HG03521 (cell line): ENCODE results near the gene PRLHR.

ENCODE experiments used
- ATAC-seq: cut with Tn5 transposase; IDR thresholded peaks from one replicate; pipeline ENCODE4 v1.9.1; 2021; ENCODE audit warnings: mild to moderate bottlenecking, moderate library complexity; ENCODE audit not compliant: unreplicated experiment

The PRLHR gene

GRCh38 chr10:118587881-118588651, 7.4 kb downstream of the PRLHR start:
- no peak for ATAC-seq

DNA sequence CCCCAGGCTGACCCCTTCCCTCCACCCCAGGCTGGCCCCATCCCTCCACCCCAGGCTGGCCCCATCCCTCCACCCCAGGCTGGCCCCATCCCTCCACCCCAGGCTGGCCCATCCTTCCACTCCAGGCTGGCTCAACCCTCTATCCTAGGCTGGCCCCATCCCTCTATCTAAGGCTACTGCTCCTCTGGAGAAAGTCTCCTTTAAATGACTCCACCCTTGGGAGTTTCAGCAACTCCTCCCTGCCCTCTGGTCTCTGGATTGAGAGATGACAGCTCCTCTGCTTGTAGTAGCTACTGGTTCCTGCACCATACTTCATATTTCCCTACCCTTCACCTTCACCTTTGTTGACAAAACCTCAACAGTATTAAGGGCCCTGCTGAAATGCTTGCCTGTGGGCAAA, 8.5 kb downstream of the PRLHR start:
- ATAC-seq = no peak

- no peak for ATAC-seq
These were observed 9.7 kb downstream of the PRLHR start for GRCh38 chr10:118585794-118586193.

- ATAC-seq = no peak
These were observed 10.2 kb downstream of the PRLHR start for GRCh38 chr10:118585234-118585633.

DNA sequence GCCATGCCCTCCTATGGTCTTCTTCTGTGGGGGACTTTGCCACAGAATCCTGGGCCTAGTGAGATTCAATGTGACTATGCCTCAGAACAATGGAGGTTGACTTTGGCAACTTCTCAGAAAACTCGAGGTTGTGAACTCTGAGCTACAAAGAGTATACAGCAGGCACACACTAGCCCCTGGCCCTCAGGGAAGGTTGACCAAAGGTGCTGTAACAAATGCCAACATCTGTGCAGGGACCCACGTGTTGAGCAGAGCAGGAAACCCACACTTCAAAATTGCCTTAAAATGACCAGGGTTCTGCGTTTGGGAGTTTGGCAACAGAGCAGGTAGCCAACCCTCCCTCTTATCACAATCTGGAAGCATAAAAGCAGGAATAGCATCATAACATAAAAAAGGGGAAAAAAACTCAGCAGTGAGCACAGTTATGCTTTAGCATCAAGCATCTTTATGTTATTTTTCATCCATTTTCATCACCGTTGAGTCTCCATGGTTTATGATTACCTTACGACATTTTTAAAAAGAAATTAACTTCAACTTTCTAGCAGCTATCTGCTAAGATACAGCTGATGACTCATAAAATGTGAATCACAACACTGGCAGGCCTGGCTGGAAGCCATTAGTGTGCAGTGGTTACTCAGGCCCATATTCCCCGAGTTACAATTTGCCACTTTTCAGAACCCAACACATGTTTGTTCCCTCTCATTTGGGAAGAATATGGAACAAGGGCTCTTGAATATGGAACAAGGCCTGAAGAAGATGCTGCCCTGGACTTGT, 11.1 kb downstream of the PRLHR start:
- no peak for ATAC-seq

DNA sequence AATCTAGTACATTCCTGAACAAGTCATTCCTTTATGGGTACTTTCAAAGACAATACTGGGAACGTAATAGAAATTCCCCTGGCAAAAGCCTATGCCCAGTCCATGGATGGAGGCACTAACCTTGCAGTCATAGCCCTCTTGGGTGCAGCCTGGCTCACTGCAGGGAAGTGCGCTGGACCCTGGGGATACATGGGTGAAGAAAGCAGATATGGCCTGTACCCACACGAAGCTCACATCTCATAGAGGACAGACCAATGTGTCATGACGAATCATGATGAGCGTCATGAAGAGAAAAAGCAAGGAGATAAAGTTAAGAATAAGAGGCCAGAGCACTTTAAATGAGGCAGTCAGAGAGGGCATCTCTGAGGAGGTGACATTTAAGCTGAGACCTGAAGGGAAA, 11.8 kb downstream of the PRLHR start:
- ATAC-seq = no peak

GRCh38 chr10:118582511-118582910, 12.9 kb downstream of the PRLHR start:
- no peak for ATAC-seq

GRCh38 chr10:118581340-118581739, 14.1 kb downstream of the PRLHR start:
- no peak for ATAC-seq

DNA sequence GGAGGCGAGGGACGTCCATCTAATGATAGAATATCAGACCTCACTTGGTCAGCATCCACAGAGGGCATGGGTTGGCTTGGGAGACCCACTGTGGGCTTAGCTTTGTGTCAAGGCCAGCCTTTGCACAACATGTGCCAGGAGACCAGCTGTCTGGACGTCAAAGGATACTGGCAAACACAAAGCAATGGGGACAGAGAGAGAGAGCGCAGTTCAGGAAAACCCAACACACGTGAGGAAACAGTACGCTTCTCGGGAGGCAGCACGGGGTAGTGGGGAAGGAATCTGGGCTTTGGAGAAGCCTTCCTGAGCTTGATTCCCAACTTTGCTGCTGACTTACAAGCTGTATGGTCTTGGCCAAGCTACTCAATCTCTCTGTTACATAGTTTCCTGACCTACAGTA, 14.7 kb downstream of the PRLHR start:
- no peak for ATAC-seq

GRCh38 chr10:118573512-118573911, 21.9 kb downstream of the PRLHR start:
- ATAC-seq = no peak

DNA sequence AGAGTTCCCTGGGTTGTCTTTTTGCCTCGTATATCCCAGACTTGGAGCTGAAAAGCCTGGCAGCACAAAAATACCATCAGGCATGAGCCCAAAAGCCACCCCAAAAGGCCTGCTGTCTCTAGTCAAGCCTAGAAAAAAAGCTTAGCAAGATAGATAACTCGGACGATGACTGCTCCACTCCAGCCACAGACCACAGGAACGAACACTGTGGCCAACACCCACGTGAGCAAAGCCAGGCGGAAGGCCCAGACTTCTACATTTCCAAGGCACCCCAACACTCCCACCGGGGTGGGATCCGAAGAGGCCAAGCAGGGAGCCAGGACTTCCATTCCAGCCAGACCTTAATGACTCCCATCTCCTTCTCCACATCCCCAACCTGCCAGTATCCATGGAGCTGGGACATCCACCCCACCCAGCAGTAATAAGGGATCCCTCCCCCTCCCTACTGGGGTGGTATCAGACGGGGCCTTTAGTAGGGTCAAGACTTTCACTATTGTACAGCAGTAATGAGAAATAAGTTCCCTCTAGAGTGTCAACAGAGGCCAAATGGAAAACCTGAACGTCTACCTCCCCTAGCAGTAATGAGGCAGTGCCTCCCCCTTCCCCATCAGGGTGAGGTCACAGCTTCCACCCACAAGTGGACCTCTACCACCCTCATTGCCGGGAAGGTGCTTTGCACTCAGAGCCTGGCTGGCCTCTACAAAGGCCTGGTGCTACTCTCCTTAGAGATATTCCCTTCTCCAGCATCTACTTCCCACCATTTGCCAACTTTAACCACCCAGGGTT, 23.0 kb downstream of the PRLHR start:
- no peak for ATAC-seq

GRCh38 chr10:118571123-118571522, 24.3 kb downstream of the PRLHR start:
- ATAC-seq = no peak

- ATAC-seq = no peak
These were observed 24.9 kb downstream of the PRLHR start for GRCh38 chr10:118570591-118570990.

DNA sequence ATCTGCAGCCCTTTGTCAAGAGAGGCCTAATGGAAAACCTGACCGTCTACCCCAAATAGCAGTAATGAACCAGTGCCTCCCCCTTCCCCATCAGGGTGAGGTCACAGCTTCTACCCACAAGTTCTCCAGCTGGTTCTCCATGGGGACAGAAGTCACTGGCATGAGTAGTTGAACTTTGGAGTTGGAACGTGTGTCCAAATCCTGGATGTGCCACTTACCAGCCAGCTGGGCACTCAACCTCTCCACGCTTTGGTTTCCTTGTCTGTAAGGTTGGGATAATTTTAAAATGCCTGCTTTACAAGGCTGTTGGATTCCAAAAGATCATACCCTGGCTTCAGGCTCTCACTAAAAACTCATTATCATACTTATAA, 25.6 kb downstream of the PRLHR start:
- no peak for ATAC-seq

- no peak for ATAC-seq
These were observed 26.1 kb downstream of the PRLHR start for GRCh38 chr10:118569241-118569881.

DNA sequence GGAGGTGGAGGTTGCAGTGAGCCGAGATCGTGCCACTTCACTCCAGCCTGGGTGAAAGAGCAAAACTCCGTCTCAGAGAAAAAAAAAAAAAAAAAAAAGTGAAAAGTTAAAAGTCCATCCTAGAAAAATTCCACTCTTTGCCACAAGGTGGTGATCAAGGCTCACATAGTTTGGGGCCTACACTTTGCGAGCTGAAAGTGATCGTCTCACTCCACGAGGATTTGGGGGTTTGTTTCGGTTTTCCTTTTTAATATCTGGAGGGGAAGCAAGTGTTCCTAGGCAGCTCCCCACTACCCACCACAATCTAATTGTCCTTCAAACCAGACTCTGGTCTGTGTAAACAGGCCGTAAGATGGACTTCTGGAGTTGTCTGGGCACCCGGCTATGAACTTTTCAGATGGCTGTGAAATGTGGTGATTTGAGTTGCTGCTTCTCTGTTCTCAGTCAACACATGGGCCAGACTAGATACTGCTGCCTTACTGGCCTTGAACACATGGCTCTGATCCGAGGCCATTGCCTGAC, 27.1 kb downstream of the PRLHR start:
- ATAC-seq = no peak

DNA sequence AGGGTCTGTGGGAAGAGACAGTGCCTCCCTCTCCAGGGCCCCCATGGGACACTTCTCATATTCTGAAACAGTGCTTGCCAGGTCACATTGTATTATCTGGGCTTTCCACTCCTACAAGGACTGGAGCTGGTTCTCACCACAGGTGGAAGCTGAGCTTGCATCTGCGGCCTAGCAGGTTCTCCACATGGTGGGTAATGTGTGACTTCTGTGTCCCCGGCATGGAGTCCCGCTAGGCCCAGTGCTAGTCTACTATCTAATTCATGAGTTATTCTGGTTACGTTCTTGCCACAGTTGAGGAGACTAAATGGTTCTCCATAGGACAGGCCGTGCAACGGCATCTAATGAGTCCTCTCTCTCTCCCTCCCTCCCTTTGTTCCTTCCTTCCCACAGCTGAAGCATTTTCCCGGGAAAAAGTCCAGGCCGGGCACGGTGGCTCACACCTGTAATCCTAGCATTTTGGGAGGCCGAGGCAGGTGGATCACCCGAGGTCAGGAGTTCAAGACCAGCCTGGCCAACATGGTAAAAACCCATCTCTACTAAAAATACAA, 27.7 kb downstream of the PRLHR start:
- no peak for ATAC-seq

- ATAC-seq = no peak
These were observed 28.5 kb downstream of the PRLHR start for GRCh38 chr10:118566911-118567310.

DNA sequence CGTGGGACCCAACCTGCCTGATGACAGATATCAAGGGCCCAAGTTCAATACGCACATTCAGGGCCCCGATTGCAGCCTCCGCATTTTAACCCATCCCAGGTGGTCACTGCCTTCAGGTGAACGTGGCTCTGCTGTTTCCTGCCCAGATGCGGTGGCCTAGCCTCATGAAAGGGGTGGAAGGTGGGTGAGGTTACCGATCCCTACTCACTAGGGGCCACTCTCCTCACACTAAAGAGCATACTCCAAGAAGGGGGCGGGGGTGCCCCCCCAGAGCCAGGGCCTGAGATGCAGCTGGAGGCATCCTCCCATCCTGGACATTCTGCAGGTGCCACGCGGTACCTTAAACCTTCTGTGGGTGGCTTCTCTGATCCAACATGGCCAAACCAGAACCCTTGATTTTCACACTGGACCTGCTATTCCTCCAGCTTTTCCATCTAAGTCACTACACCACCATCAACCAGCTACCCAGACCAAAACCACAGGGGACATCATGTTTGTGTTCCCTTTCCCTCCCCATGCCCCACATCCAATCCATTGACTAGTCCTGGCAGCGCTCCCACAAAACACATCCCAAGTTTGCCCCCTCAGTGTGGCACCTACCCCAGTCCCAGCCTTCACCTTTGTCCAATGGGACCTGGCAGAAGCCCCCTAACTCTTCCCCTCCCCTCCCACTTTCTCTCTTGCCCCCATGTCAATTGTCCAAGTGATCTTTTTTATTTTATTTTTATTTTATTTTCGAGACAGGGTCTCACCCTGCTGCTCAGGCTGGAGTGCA, 30.0 kb downstream of the PRLHR start:
- no peak for ATAC-seq

DNA sequence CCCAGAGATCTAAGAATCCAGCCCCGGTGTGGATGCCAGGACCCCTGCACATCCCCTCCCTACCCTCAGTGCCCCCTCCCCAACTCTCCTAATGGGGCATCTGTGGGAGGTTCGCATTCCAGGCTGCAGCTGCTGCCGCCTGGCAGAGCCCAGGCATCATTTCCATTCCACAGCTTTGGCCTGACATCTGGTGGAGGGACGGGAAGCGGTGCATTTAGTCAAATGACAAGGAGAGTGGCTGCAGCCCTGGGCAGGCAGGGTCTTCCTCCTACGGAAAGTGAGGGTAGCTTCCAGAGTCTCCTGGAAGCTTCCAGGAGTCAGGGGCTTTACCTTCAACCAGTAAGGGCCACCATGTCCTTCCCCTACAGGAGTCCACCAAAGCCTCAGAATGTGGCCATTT, 30.8 kb downstream of the PRLHR start:
- no peak for ATAC-seq
